ENCODE data around the gene DIP2C. TPM values are rescaled to one million over a fixed set of nuclear protein-coding genes. Genes with fewer than 3 reads are reported as not detected.

The DIP2C gene
- total RNA-seq, 8 experiments from 2014 or later, result 1.9 to 26.3 (median 19.8) TPM

DNA sequence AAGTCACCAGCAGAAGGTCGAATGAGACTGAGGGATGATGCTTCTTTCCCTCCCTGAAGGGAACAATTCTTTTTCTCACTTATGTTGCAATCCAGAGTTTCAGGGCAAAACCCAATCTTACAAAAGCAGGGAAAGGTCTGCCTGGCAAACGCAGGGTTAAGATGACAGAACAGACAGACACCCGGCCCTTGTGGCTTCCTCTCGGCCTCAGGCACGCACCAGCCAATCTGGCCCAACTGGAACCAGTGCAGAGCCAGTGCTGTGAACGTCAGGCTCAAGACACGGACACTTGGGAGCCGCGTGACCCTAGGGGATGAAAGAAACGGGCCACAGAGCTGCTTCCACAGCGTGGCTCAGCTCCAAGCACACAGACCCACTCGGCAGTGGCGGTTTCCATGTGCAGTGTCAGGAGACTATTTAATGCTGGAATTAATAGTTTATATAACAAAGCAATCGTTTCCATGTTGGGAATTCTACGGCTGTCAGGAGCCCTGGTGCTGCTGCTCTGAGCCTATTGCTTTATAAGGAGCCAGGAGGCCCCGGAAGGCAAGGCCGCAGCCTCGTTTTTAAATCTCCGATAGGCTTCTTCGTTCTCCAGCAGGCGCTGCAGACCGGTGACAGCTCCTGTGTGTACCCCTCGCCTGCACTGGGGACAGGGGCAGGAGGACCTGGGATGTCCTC, 198.4 kb downstream of the DIP2C start:
- H3K4me3 ChIP-seq, result no peak overlapping the region
- no peak overlapping the region for H3K27ac ChIP-seq
- in situ Hi-C loops (cut with MboI; ENCODE audit: low pct_unique_long_range_greater_than_20kb in 2 of 9, low sequenced_read_pairs in 9 of 9, unreplicated experiment in 9 of 9), result no loop called here
- ATAC-seq (replicated peaks in 6 of 8), result peak; percentile 36 to 84 (median 68)
- peaks cover 41 to 62% of the 10 kb centered on the region in 2 donors for H3K4me1 ChIP-seq (replicated peaks in 1 of 2)
- WGBS, 10 experiments, result 20 to 67% (median 50%) methylated on average over 1 to 14 of the region's 23 CpGs; no CpG with 5 or more reads in 1 of the 10 experiments

DNA sequence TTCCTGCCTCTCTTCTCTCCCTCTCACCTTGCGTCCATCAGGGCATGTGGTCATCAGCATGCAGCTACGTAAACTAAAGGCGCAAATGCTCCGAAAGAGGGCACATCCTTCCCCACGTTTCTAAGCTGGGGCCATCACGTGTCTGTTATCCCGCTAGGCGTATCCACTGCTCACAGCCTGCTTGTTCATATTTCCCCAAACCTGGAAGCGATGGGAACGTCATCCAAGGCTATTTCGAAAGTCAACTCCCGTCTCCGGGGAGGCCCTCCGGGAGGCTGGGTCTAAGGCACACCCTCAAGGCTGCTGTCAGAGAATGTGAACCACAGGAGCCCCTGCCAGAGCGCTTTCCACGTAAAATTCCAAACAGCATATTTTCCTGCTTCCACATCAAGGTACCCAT, 199.2 kb downstream of the DIP2C start:
- peak in 2 of 8 experiments; percentile 16 to 44 for ATAC-seq (replicated peaks in 6 of 8)
- in situ Hi-C loops (cut with MboI; ENCODE audit: low pct_unique_long_range_greater_than_20kb in 2 of 9, low sequenced_read_pairs in 9 of 9, unreplicated experiment in 9 of 9), result no loop called here
- H3K4me1 ChIP-seq (replicated peaks in 1 of 2), result peaks cover 38 to 59% of the 10 kb centered on the region in 2 donors
- H3K4me3 ChIP-seq, result no peak overlapping the region
- WGBS, 10 experiments, result 10 to 100% (median 80%) methylated on average over 1 to 9 of the region's 16 CpGs; no CpG with 5 or more reads in 4 of the 10 experiments
- H3K27ac ChIP-seq, result no peak overlapping the region

DNA sequence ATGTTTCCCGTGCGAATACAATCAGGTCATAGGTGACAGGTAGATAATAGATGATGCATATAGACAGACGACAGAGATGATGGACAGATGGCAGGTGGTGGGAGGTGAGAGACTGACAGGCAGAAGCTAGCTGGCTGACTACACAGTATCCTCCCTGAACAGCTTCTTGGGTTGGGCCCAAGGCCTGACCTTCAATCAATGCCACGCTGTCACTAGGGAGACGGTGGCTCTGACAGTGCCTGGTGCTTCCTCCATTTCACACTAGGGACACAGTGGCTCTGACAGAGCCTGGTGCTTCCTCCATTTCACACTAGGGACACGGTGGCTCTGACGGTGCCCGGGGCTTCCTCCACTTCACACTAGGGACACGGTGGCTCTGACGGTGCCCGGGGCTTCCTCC, 200.1 kb downstream of the DIP2C start:
- H3K27ac ChIP-seq, result no peak overlapping the region
- ATAC-seq (replicated peaks in 6 of 8), result peak in 2 of 8 experiments; percentile 31 to 51
- 20 to 100% (median 94%) methylated on average over 1 to 3 of the region's 11 CpGs; no CpG with 5 or more reads in 2 of the 10 experiments for WGBS, 10 experiments
- in situ Hi-C loops (cut with MboI; ENCODE audit: low pct_unique_long_range_greater_than_20kb in 2 of 9, low sequenced_read_pairs in 9 of 9, unreplicated experiment in 9 of 9), result no loop called here
- H3K4me3 ChIP-seq, result no peak overlapping the region
- H3K4me1 ChIP-seq (replicated peaks in 1 of 2), result peaks cover 32 to 52% of the 10 kb centered on the region in 2 donors

DNA sequence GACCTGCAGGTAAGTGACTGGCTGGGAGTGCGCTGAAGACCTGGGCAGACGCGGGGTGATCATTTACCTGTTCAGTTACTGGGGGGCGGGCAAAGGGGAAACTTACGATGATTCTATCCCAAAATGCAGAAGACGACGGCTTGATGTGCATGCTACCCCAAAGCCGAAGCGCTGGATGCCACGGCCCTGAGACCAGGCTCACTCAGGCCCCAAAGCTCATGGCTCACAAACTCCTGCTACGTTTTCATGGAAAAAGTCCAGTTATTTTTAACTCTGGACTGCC, 200.6 kb downstream of the DIP2C start:
- ATAC-seq (replicated peaks in 6 of 8), result no peak
- no peak overlapping the region for H3K27ac ChIP-seq
- WGBS, 10 experiments, result 58 to 100% (median 80%) methylated on average over 1 to 6 of the region's 11 CpGs; no CpG with 5 or more reads in 6 of the 10 experiments
- peaks cover 32 to 50% of the 10 kb centered on the region in 2 donors for H3K4me1 ChIP-seq (replicated peaks in 1 of 2)
- H3K4me3 ChIP-seq, result no peak overlapping the region
- in situ Hi-C loops (cut with MboI; ENCODE audit: low pct_unique_long_range_greater_than_20kb in 2 of 9, low sequenced_read_pairs in 9 of 9, unreplicated experiment in 9 of 9), result no loop called here

DNA sequence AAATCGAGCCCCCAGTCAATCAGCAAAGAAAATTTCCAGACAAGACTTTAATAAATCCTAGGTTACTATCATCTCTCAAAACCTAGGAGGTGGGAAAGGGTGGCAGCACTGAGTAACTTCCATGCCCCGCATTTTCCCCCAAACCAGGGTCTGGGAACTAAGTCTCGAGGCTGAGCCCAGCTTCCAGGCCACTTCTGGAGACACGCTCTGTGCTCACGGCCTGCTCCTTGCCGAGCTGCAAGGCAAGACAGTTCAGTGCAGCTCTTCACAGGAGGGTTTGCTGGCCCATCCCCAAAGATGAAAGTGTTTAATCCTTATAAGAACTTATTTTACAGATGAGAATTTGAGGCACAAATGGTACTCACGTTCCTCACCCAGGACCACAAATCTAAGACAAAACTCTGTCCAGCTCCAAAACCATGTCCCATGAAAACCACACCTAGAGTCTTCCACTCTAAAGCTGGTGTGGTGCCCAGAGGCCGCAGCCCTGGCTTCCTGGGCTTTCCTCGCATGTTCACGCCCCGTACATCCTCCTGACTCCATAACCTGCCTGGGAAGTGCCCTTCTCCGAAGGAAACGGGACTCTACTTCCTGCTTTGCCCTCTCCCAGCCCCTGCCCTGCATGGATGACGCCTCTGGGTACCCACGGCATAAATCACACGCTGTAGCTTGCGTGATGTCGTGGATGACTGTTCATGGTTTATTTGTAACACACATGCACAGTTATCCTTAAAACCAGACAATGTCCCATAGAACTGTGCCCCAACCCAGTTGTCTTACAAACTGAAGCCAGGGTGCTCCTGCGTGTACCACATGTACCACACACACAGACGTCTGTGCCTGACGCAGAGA, 201.2 kb downstream of the DIP2C start:
- no peak overlapping the region for H3K27ac ChIP-seq
- in situ Hi-C loops (cut with MboI; ENCODE audit: low pct_unique_long_range_greater_than_20kb in 2 of 9, low sequenced_read_pairs in 9 of 9, unreplicated experiment in 9 of 9), result no loop called here
- no peak for ATAC-seq (replicated peaks in 6 of 8)
- H3K4me3 ChIP-seq, result no peak overlapping the region
- peaks cover 28 to 44% of the 10 kb centered on the region in 2 donors for H3K4me1 ChIP-seq (replicated peaks in 1 of 2)
- WGBS, 10 experiments, result 85 to 100% (median 93%) methylated on average over 1 to 9 of the region's 21 CpGs; no CpG with 5 or more reads in 1 of the 10 experiments

DNA sequence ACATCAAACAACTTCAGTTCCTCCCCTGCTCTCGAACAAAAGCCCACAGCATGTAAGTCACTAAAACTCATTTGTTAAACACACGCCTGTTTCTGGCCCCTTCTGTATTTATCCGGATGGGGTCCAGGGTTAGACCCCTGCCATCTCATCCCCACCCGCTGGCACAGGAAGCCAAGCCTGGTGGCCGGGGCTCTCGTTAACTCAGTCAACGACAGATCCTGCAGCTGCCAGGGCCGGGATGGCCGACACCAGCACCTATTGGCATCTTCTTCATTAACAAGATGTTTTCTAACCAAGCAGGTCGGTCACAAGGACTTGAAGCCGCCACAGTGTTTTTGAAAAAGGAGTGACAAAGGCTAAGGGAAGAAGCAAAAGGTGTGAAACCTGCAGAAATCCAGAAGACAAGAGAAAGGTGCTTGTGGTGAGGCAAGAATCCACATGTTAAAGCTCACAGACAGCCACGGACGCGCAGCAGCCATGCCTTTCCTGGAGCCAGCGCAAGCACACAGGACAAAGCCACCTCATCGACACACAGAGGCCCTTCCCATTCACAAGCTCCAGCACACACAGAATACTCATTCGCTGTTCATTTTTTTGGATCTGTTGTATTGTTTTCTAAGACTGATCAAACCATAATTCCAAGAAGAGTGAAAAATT, 202.7 kb downstream of the DIP2C start:
- Histone ChIP-seq H3K4me1 (replicated peaks in 1 of 2) (peaks cover 22 to 29% of the 10 kb centered on the region in 2 donors), H3K4me3 (no peak overlapping the region), H3K27ac (no peak overlapping the region)
- WGBS, 10 experiments, result 15 to 98% (median 75%) methylated on average over 1 to 11 of the region's 17 CpGs; no CpG with 5 or more reads in 1 of the 10 experiments
- ATAC-seq (replicated peaks in 6 of 8), result peak in 3 of 8 experiments; percentile 26 to 40 (median 36)
- in situ Hi-C loops (cut with MboI; ENCODE audit: low pct_unique_long_range_greater_than_20kb in 2 of 9, low sequenced_read_pairs in 9 of 9, unreplicated experiment in 9 of 9), result no loop called here

DNA sequence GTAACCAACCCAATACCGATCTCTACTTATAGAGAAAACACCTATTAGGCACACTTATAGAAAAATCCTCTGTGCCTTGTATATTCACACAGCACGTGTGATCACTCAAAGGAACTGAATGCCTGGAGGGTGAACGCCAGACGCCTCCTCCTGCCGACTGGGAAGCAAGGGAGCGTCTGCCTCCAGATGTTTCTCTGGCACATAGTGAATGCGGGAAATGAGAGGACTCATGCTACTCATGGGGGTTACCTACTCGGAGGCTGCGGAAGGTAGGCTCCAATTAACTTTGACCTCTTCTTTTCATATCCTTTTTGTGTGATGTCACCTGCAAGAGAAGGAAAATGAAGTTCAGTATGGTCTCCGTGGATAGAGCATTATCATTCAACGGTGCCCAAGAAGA, 203.3 kb downstream of the DIP2C start:
- in situ Hi-C loops (cut with MboI; ENCODE audit: low pct_unique_long_range_greater_than_20kb in 2 of 9, low sequenced_read_pairs in 9 of 9, unreplicated experiment in 9 of 9), result no loop called here
- Histone ChIP-seq H3K4me3 (no peak overlapping the region), H3K27ac (no peak overlapping the region), H3K4me1 (replicated peaks in 1 of 2) (peaks cover 17 to 24% of the 10 kb centered on the region in 2 donors)
- WGBS, 10 experiments, result 4 to 100% (median 37%) methylated on average over 1 to 10 of the region's 11 CpGs
- peak in 5 of 8 experiments; percentile 8 to 91 (median 55) for ATAC-seq (replicated peaks in 6 of 8)

DNA sequence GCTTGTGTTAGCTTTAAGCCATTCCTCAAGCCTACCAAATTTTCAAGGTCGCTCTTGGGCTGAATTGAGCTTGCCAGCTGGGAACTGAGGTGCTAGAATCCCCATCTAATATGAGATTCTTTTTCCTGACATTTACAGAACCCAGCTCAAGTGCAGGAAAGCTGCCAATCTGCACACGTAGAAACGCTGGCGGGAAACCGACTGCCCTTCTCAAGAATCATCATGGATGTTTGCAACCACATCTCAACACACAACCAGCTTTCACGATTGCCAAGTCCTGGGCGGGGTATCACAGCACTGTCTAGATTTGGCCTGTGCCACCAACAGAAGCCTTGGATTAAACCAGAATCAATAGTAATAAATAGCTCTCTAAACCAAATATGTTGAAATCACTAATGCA, 203.7 kb downstream of the DIP2C start:
- Histone ChIP-seq H3K27ac (no peak overlapping the region), H3K4me3 (no peak overlapping the region), H3K4me1 (replicated peaks in 1 of 2) (peaks cover 17 to 22% of the 10 kb centered on the region in 2 donors)
- in situ Hi-C loops (cut with MboI; ENCODE audit: low pct_unique_long_range_greater_than_20kb in 2 of 9, low sequenced_read_pairs in 9 of 9, unreplicated experiment in 9 of 9), result no loop called here
- peak in 1 of 8 experiments; percentile 28 for ATAC-seq (replicated peaks in 6 of 8)
- WGBS, 10 experiments, result 29 to 100% (median 90%) methylated on average over 1 to 7 of the region's 7 CpGs; no CpG with 5 or more reads in 2 of the 10 experiments

DNA sequence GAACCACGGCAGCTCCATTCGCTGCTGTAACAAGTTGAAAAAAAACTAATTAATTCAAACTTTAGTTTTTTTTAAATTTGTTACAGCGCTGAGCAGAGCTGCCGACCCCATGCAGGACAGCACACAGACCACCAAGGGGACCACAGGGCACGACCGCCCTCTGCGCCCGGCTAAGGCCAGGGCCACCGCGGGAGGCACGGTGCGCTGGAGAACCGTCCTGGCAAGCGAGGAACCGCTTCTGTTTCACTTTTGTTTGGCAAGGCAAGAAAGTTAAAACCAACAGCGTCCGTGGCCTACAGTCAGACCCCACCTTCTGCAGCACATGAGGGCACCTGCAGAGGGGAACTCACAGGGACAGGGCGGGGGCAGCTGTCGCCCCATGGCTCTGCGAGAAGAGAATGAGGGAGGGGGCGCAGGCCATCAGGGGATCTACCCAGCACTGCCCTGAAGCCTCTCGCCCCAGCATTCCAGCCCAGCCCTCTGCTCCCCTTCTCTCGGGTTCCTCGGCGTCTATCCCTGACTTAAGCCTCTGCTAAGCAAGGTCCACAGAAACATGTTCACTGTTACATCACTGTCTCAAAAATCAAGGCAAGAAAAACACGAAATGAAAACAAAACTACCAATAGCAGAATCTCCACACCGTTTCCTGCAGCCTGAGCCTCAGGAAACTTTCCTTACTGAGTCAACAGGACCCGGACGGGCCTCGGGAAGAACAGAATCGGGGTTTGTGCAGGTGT, 204.4 kb downstream of the DIP2C start:
- WGBS, 10 experiments, result 19 to 95% (median 59%) methylated on average over 2 to 17 of the region's 31 CpGs
- Histone ChIP-seq H3K27ac (no peak overlapping the region), H3K4me1 (replicated peaks in 1 of 2) (peaks cover 15 to 16% of the 10 kb centered on the region in 2 donors), H3K4me3 (no peak overlapping the region)
- ATAC-seq (replicated peaks in 6 of 8), result peak in 1 of 8 experiments; percentile 42
- in situ Hi-C loops (cut with MboI; ENCODE audit: low pct_unique_long_range_greater_than_20kb in 2 of 9, low sequenced_read_pairs in 9 of 9, unreplicated experiment in 9 of 9), result no loop called here

DNA sequence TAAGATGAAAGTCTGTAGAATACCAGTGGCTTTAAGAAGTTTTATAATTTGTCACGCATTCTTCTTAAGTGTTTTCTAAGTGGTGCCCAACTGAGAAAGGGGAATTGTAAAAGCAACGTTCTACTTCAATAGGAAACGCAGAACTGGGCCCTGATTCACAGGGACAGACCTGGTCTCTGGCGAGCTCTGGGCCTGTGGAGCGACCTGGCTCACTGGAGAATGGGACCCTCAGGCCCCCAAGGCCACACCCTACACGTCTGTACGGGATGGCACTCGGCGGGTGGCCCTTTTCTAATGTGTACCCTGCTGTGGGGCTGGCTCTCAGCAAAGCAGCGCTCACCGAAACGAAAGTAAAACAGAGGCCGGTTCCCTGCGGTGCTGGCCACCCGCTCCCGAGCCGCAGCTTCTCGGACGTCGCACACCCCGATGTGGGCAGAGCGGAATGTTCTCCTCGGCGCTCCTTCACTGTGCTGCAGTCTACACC, 205.0 kb downstream of the DIP2C start:
- in situ Hi-C loops (cut with MboI; ENCODE audit: low pct_unique_long_range_greater_than_20kb in 2 of 9, low sequenced_read_pairs in 9 of 9, unreplicated experiment in 9 of 9), result no loop called here
- no peak overlapping the region for H3K27ac ChIP-seq
- ATAC-seq (replicated peaks in 6 of 8), result peak in 4 of 8 experiments; percentile 20 to 71 (median 28)
- H3K4me3 ChIP-seq, result no peak overlapping the region
- peaks cover 15 to 16% of the 10 kb centered on the region in 2 donors for H3K4me1 ChIP-seq (replicated peaks in 1 of 2)
- 35 to 82% (median 59%) methylated on average over 1 to 10 of the region's 24 CpGs; no CpG with 5 or more reads in 2 of the 10 experiments for WGBS, 10 experiments

DNA sequence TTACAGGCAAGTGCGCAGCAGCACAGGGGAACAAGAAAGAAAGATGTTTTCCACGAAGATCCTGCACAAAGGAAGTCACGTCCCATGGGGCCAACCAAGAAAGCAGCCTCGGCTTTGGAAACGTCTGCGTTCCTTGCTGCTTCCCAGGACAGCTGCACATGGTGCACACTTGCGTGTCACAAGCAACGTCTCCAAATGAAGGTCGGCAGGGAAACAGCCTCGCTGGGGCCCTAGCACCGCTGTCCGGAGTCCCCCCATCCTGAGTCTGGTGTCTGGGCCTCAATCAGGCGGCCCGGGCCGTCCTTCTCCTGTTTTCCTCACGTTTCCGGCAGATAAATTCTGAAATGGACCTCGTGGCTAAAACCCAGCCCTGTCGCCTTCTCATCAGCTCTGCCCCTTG, 206.2 kb downstream of the DIP2C start:
- H3K4me1 ChIP-seq (replicated peaks in 1 of 2), result peaks cover 15 to 16% of the 10 kb centered on the region in 2 donors
- 73 to 100% (median 95%) methylated on average over 1 to 16 of the region's 19 CpGs; no CpG with 5 or more reads in 3 of the 10 experiments for WGBS, 10 experiments

DNA sequence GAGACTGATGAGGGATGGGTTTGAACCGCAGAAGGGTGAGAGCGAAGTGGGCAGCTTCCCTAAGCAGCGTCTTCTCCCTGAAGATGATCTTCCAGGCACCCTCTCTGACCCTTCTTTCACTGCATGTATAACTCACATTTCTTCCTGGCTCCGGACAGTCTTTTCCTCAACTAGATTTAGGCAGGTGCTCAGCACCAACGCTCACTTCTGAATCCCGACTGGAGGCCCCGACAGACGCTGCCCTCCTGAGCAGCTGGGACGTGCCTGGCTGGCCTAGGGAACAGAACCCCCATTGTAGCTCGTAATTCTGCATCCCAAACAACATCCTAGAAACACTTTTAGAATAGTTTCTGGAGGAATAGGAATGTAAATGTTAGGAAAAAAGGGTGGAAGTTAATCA, 206.6 kb downstream of the DIP2C start:
- WGBS, 10 experiments, result 93 to 100% (median 98%) methylated on average over 1 to 4 of the region's 10 CpGs; no CpG with 5 or more reads in 4 of the 10 experiments
- H3K4me1 ChIP-seq (replicated peaks in 1 of 2), result peaks cover 15 to 16% of the 10 kb centered on the region in 2 donors
- no peak overlapping the region for H3K4me3 ChIP-seq
- no peak for ATAC-seq (replicated peaks in 6 of 8)
- in situ Hi-C loops (cut with MboI; ENCODE audit: low pct_unique_long_range_greater_than_20kb in 2 of 9, low sequenced_read_pairs in 9 of 9, unreplicated experiment in 9 of 9), result no loop called here
- H3K27ac ChIP-seq, result no peak overlapping the region

More for the DNA sequence above, 206.2 kb downstream of the DIP2C start:
- in situ Hi-C loops (cut with MboI; ENCODE audit: low pct_unique_long_range_greater_than_20kb in 2 of 9, low sequenced_read_pairs in 9 of 9, unreplicated experiment in 9 of 9), result no loop called here
- H3K27ac ChIP-seq, result no peak overlapping the region
- ATAC-seq (replicated peaks in 6 of 8), result no peak
- H3K4me3 ChIP-seq, result no peak overlapping the region

Measured in motor neuron (in vitro differentiated cells).